ENCODE data around the gene ABI3. TPM values are rescaled to one million over a fixed set of nuclear protein-coding genes. Genes with fewer than 3 reads are reported as not detected.

The ABI3 gene
- total RNA-seq, 1 donor from 2014 or later, result 4.9 TPM

DNA sequence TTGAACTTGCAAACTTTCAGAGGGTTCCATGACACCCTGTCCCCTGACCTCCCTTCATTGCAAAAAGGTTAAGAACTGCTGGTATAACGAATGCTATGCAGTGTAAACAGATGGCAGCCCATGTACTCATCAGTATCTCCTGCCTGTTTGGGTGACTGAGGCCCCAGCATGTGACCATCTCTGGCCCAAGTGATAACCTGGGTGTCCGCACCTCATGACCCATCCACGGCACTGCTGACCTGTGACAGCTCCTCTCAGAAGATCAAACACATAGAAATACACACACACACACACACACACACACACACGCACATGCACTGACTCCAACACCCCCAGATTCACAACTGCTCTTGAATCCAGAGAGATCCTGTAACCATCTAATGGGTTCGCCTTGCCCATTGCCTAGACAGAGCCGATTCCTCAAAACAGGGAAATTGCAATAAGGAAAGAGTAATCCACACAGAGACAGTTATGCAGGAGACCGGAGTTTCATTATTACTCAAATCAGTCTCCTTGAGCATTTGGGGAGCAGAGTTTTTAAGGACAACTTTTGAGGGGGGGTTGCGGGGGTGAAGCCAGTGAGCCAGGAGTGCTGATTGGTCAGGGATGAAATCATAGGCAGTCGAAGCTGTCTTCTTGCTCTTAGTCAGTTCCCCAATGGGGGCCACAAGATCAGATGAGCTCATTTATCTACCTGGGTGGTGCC, 31.3 kb downstream of the ABI3 start:
- DNase-seq, result no peak
- H3K27ac ChIP-seq (replicated peaks), result no peak overlapping the region
- H3K4me1 ChIP-seq, result no peaks in the 10 kb centered on the region
- peaks cover 4% of the 10 kb centered on the region for H3K27me3 ChIP-seq (ENCODE audit: low read depth)
- TF ChIP-seq, protein P1, sequence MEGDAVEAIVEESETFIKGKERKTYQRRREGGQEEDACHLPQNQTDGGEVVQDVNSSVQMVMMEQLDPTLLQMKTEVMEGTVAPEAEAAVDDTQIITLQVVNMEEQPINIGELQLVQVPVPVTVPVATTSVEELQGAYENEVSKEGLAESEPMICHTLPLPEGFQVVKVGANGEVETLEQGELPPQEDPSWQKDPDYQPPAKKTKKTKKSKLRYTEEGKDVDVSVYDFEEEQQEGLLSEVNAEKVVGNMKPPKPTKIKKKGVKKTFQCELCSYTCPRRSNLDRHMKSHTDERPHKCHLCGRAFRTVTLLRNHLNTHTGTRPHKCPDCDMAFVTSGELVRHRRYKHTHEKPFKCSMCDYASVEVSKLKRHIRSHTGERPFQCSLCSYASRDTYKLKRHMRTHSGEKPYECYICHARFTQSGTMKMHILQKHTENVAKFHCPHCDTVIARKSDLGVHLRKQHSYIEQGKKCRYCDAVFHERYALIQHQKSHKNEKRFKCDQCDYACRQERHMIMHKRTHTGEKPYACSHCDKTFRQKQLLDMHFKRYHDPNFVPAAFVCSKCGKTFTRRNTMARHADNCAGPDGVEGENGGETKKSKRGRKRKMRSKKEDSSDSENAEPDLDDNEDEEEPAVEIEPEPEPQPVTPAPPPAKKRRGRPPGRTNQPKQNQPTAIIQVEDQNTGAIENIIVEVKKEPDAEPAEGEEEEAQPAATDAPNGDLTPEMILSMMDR (IDR thresholded peaks at IDR 0.05; ENCODE audit: borderline replicate concordance), result no peak
- intact Hi-C loops (cut with micrococcal nuclease), result no loop called here
- no peak overlapping the region for H3K4me3 ChIP-seq
- no peaks in the 10 kb centered on the region for H3K36me3 ChIP-seq
- H3K9me3 ChIP-seq (replicated peaks), result no peaks in the 10 kb centered on the region

DNA sequence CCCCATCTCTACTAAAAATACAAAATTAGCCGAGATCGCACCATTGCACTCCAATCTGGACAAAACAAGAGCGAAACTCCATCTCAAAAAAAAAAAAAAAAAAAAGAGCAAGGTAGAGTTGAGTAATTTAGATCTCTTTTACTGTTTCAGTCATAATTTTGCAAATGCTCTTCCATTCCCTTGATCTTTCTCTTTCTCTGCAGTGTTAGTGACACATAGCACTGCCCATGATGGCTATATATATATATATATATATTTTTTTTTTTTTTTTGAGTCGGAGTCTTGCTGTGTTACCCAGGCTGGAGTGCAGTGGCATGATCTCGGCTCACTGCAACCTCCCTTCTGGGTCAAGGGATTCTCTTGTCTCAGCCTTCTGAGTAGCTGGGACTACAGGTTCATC, 32.3 kb downstream of the ABI3 start:
- no peaks in the 10 kb centered on the region for H3K4me1 ChIP-seq
- intact Hi-C loops (cut with micrococcal nuclease), result no loop called here
- no peak overlapping the region for H3K27ac ChIP-seq (replicated peaks)
- no peak overlapping the region for H3K4me3 ChIP-seq
- TF ChIP-seq, protein P1 (IDR thresholded peaks at IDR 0.05; ENCODE audit: borderline replicate concordance), result no peak
- no peaks in the 10 kb centered on the region for H3K36me3 ChIP-seq
- no peaks in the 10 kb centered on the region for H3K9me3 ChIP-seq (replicated peaks)
- no peak for DNase-seq
- H3K27me3 ChIP-seq (ENCODE audit: low read depth), result peaks cover 4% of the 10 kb centered on the region

DNA sequence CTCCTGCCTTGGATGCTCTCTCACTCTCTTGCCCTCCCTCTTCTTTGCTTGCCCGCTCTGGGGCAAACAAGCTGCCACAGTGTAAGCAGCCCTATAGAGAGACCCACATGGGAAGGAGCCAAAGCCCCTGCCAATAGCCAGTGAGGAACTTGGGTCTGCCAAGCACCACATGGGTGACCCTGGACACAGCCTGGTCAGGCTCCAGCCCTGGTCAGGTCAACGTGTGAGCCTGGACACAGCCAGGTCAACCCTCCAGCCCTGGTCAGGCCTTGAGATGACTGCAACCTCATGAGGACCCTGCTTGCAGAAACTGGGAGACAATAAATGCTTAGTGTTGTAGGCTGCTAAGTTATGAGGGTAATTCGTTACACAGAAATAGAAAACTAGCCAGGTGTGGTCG, 34.3 kb downstream of the ABI3 start:
- H3K36me3 ChIP-seq, result no peaks in the 10 kb centered on the region

DNA sequence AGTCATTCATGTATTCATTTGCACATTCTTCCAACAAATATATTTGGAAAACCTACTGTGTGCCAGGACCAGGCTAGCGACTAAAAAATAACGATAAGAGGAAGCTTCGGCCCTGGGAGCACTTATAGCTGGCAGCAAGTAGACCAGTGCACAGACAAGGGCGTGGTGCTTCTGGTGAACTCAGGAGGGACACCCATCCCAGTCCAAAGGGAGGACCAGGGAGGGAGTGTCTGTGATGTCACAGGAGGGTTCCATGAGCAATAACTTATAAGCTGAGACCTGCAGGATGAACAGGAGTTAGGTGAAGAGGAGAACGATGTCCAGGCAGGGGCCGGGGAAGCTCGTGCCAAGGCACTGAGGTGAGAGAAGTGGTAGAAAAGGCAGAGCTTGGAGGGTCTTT, 37.4 kb downstream of the ABI3 start:
- peaks cover 11% of the 10 kb centered on the region for H3K4me1 ChIP-seq
- intact Hi-C loops (cut with micrococcal nuclease), result no loop called here
- H3K27ac ChIP-seq (replicated peaks), result no peak overlapping the region
- TF ChIP-seq, protein P1 (IDR thresholded peaks at IDR 0.05; ENCODE audit: borderline replicate concordance), result no peak
- H3K9me3 ChIP-seq (replicated peaks), result no peaks in the 10 kb centered on the region
- H3K36me3 ChIP-seq, result no peaks in the 10 kb centered on the region
- no peak overlapping the region for H3K4me3 ChIP-seq
- no peaks in the 10 kb centered on the region for H3K27me3 ChIP-seq (ENCODE audit: low read depth)
- no peak for DNase-seq

More for the DNA sequence above, 34.3 kb downstream of the ABI3 start:
- Histone ChIP-seq H3K9me3 (replicated peaks) (no peaks in the 10 kb centered on the region), H3K27ac (replicated peaks) (no peak overlapping the region), H3K27me3 (ENCODE audit: low read depth) (peaks cover 4% of the 10 kb centered on the region), H3K4me3 (no peak overlapping the region), H3K4me1 (peaks cover 11% of the 10 kb centered on the region)
- intact Hi-C loops (cut with micrococcal nuclease), result no loop called here
- DNase-seq, result no peak
- TF ChIP-seq, protein P1 (IDR thresholded peaks at IDR 0.05; ENCODE audit: borderline replicate concordance), result no peak

DNA sequence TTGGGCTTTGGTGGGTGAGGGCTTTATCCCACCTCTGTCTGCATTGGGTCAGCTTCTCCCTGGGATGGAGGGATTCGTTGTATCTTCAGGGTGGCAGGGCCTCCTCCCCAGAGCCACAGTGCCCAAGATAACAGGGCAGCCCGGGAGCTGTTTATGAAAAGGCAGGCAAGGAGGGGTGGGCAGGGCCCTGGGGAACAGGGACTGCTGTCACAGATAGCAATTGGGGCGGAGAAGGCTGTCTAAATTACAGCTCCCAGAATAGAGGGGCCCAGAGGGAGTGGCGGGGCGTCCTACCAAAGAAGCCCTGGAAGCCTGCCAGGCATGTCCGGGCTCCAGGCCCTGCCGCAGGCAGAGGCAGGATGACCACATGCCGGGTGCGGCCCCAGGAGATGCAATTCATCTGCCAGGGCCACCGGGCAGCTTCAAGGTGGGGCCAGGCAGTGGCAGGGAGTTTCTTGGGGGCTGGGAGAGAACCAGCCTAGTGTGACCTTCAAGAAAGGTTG, 38.8 kb downstream of the ABI3 start:
- no peak overlapping the region for H3K27ac ChIP-seq (replicated peaks)
- TF ChIP-seq, protein P1 (IDR thresholded peaks at IDR 0.05; ENCODE audit: borderline replicate concordance), result no peak
- DNase-seq, result peak; percentile 60
- no peak overlapping the region for H3K4me3 ChIP-seq
- intact Hi-C loops (cut with micrococcal nuclease), result no loop called here
- peaks cover 11% of the 10 kb centered on the region for H3K4me1 ChIP-seq
- no peaks in the 10 kb centered on the region for H3K36me3 ChIP-seq
- H3K9me3 ChIP-seq (replicated peaks), result no peaks in the 10 kb centered on the region
- no peaks in the 10 kb centered on the region for H3K27me3 ChIP-seq (ENCODE audit: low read depth)

Measured in left ventricle myocardium inferior (tissue), 1 donor.